ENCODE measurements around the gene CLSTN2. TPM values are rescaled to one million over a fixed set of nuclear protein-coding genes. Genes with fewer than 3 reads are reported as not detected.

CLSTN2 gene
- total and polyA plus RNA-seq, 2 of the 4 experiments (the other 2 are of a cell fraction): under 0.01 to 0.07 TPM

DNA sequence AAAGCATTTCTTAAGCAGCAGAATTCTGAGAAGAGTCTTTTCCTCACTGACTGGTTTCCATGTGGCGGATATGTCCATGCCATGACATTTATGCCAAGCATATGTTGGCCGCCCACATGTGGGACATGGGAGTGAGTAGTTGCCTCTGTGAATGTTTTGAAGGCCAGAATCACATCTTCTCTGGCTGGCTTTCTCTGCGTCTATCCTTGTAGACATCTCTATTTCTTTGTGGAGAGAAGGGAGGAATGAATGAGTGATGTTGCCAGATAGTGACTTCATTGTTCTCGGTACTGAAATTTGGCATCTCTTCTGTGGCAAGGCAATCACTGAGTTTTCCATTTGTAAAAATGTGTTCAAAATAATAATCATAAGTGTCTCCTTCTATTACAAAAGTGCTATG is 316.0 kb downstream of the CLSTN2 start:
- Histone ChIP-seq H3K4me2 (ENCODE audit: low read depth, low read length) (no peak overlapping the region), H3K18ac (ENCODE audit: low read depth, low read length) (no peak overlapping the region), H3K27me3 (ENCODE audit: control insufficient read depth, insufficient read depth, low read length) (no peaks in the 10 kb centered on the region), H3K4me1 (ENCODE audit: control insufficient read depth, insufficient read depth, low read length) (no peaks in the 10 kb centered on the region), H3K4ac (ENCODE audit: low read depth, low read length) (no peak overlapping the region), H2AFZ (replicated peaks; ENCODE audit: low read length, poor library complexity) (no peak overlapping the region), H2AK9ac (replicated peaks; ENCODE audit: low read depth, low read length, poor library complexity) (no peak overlapping the region), H3K9me3 (ENCODE audit: control insufficient read depth, insufficient read depth, low read length) (no peaks in the 10 kb centered on the region), H4K91ac (ENCODE audit: insufficient read depth, low read depth, low read length) (no peak overlapping the region), H4K8ac (ENCODE audit: low read depth in 2 of 2, low read length in 2 of 2) (no peak overlapping the region), H3K27ac (ENCODE audit: insufficient read depth, low read length) (no peak overlapping the region), H2AK5ac (ENCODE audit: low read depth, low read length) (no peak overlapping the region), H3K9me1 (ENCODE audit: insufficient read depth, low read length) (no peaks in the 10 kb centered on the region), H2BK5ac (ENCODE audit: low read depth, low read length, poor library complexity, severe bottlenecking) (no peak overlapping the region), H3K14ac (replicated peaks; ENCODE audit: low read depth, low read length) (no peak overlapping the region), H2BK120ac (ENCODE audit: low read depth, low read length) (no peak overlapping the region), H2BK15ac (ENCODE audit: low read depth, low read length) (no peak overlapping the region), H3K56ac (ENCODE audit: extremely low read depth, insufficient read depth, low read length) (no peak overlapping the region), H4K20me1 (ENCODE audit: insufficient read depth, low read length) (no peaks in the 10 kb centered on the region), H3K23ac (ENCODE audit: low read depth, low read length) (no peak overlapping the region), H3K79me1 (ENCODE audit: low read depth in 1 of 2, low read length in 2 of 2) (no peaks in the 10 kb centered on the region), H3K9ac (ENCODE audit: low read depth, low read length) (no peak overlapping the region), H4K5ac (ENCODE audit: low read depth, low read length) (no peak overlapping the region), H2BK20ac (ENCODE audit: low read depth, low read length) (no peak overlapping the region), H3K4me3 (ENCODE audit: insufficient read depth, low read depth, low read length) (no peak overlapping the region), H3K36me3 (ENCODE audit: control insufficient read depth, insufficient read depth, low read length) (no peaks in the 10 kb centered on the region)
- ATAC-seq (ENCODE audit: low read depth): no peak
- BruUV-seq (replicated peaks): no TSS peak
- WGBS, 2 experiments (ENCODE audit: extremely low coverage in 2 of 2, insufficient read length in 1 of 2): 47% methylated on average over 2 of the region's 4 CpGs; no CpG with 5 or more reads in 1 of the 2 experiments
- POLR2A ChIA-PET (ENCODE audit: unreplicated experiment): no interaction called here
- no peak for TF ChIP-seq MAFK (IDR thresholded peaks at IDR 0.05; ENCODE audit: low read depth, low read length)
- no peak for TF ChIP-seq FOS (IDR thresholded peaks at IDR 0.05; ENCODE audit: low read depth, low read length)
- TF ChIP-seq, protein P1, sequence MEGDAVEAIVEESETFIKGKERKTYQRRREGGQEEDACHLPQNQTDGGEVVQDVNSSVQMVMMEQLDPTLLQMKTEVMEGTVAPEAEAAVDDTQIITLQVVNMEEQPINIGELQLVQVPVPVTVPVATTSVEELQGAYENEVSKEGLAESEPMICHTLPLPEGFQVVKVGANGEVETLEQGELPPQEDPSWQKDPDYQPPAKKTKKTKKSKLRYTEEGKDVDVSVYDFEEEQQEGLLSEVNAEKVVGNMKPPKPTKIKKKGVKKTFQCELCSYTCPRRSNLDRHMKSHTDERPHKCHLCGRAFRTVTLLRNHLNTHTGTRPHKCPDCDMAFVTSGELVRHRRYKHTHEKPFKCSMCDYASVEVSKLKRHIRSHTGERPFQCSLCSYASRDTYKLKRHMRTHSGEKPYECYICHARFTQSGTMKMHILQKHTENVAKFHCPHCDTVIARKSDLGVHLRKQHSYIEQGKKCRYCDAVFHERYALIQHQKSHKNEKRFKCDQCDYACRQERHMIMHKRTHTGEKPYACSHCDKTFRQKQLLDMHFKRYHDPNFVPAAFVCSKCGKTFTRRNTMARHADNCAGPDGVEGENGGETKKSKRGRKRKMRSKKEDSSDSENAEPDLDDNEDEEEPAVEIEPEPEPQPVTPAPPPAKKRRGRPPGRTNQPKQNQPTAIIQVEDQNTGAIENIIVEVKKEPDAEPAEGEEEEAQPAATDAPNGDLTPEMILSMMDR (conservative IDR thresholded peaks at IDR 0.05; ENCODE audit: low read depth, low read length): no peak
- no peak for TF ChIP-seq NFE2L2 (IDR thresholded peaks at IDR 0.05; ENCODE audit: low read depth, low read length)
- no peak for TF ChIP-seq CEBPB (IDR thresholded peaks at IDR 0.05; ENCODE audit: low read depth, low read length)
- no peak for TF ChIP-seq RFX5 (IDR thresholded peaks at IDR 0.05; ENCODE audit: low read depth, low read length)
- TF ChIP-seq RAD21 (IDR thresholded peaks at IDR 0.05; ENCODE audit: low read length): no peak
- TF ChIP-seq CHD1 (IDR thresholded peaks at IDR 0.05; ENCODE audit: low read depth, low read length): no peak
- TF ChIP-seq MAZ (IDR thresholded peaks at IDR 0.05; ENCODE audit: borderline replicate concordance, low read depth, low read length): no peak
- TF ChIP-seq, protein P2, sequence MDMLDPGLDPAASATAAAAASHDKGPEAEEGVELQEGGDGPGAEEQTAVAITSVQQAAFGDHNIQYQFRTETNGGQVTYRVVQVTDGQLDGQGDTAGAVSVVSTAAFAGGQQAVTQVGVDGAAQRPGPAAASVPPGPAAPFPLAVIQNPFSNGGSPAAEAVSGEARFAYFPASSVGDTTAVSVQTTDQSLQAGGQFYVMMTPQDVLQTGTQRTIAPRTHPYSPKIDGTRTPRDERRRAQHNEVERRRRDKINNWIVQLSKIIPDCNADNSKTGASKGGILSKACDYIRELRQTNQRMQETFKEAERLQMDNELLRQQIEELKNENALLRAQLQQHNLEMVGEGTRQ (IDR thresholded peaks at IDR 0.05; ENCODE audit: low read depth, low read length): no peak
- no peak for TF ChIP-seq POLR2A (IDR thresholded peaks at IDR 0.05; ENCODE audit: low read depth, low read length)
- TF ChIP-seq RCOR1 (IDR thresholded peaks at IDR 0.05; ENCODE audit: insufficient replicate concordance, low read length): no peak
- no peak for TF ChIP-seq MXI1 (IDR thresholded peaks at IDR 0.05; ENCODE audit: borderline replicate concordance, low read depth, low read length)
- TF ChIP-seq BHLHE40 (IDR thresholded peaks at IDR 0.05; ENCODE audit: low read depth, low read length): no peak
- intact Hi-C loops (cut with micrococcal nuclease): no loop called here
- in situ Hi-C loops (cut with MboI; ENCODE audit: low sequenced_read_pairs): no loop called here
- CTCF ChIA-PET: no interaction called here
- no peak for DNase-seq
- dilution Hi-C loops (cut with HindIII; ENCODE audit: low sequenced_read_pairs, unreplicated experiment): no loop called here

All from IMR-90 (cell line).